GM18508 (cell line): ENCODE measurements around the gene CAMK2B.

ENCODE experiments used
- ATAC-seq: cut with Tn5 transposase; IDR thresholded peaks from one replicate; pipeline ENCODE4 v1.9.1; 2021; ENCODE audit warnings: moderate number of reproducible peaks; ENCODE audit not compliant: insufficient read depth, unreplicated experiment

The CAMK2B gene

DNA sequence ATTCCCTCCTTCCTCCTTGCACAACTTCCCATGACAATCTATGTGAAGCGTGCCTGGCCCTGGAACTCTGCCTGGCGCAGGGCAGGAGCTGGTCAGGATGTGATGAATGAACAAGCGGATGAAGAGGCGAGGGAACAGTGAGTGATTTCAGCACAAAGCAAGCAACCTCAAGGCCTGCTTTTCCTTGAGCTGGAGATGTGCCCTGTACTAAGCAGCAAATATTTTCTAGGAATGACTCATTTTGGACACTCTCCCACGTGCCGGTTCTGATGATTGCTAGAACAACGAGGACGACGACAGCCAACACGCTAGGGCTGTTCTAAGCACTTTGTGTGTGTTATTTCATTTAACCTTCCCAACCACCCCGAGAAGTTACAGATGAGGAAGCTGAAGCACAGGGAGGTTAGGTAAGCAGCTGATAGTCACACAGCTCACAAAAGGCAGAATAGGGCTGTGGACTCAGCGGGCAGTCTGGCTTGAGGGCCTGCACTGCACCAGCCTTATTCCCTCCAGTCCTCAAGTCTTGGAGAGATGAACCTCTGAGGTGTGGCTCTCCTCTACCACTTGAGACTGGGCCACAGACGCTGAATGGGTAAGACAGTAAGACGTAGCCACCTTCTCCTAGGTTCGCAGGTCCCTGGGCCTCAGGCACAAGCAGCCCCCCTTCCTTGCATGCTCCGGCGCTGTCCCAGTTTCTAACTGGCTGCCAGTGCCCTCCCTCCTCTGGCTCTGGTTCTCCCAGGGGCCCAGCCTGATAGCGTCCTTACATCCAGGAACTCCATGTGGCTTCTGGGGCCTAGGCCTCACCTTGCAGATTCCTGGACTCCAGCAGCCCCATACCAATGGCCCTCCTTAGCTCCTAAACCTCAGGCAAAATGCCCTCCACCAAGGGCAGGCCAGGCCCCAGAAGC is 65.6 kb downstream of the CAMK2B start:
- no peak for ATAC-seq

DNA sequence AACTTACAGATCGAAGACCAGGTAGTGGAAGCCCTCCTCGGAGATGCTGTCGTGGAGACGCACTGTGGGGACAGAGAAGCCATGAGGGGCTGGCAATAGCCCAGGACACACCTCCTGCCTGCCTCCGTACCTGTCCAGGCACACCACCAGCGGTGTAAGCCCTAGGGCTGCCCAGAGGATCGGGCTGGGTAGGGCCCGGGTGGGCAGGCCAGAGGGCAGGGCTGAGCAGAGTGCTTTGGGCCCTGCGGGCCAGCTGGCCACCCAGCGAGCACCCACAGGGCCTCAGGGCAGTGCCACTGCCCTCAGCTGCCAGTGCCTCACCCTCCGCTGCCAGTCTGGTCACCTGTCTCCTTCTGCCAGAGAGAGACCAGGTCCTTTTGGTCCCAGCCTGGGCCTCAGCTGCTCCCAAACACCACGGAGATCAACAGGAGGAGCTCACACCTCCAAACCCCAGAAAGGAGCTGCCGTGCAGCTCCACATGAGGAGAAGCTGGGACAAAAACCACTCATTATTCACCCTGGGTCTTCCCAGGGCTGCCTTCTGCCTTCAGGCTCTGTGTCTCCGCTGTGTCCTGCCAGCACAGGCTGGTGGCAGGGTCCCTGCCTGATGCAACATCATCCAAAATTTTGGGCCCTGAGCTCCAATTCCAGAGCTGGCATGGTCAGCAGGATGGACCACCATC is 66.4 kb downstream of the CAMK2B start:
- no peak for ATAC-seq

DNA sequence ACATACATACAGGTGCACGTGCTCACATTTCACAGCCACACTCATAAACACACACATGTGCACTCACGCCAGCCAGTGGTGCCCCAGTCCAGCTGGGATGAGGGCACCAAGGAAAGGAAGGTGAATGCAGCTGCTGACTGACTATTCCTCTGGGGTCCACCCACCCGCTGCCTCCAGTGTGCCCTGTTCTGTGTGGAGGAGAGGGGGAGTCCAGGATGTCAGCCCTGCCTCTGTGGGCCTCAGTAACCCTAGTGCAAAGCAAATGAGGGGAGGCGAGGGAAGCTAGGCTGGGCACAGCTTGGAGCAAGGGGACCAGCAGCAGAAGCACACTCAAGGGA is 67.0 kb downstream of the CAMK2B start:
- ATAC-seq, result no peak

DNA sequence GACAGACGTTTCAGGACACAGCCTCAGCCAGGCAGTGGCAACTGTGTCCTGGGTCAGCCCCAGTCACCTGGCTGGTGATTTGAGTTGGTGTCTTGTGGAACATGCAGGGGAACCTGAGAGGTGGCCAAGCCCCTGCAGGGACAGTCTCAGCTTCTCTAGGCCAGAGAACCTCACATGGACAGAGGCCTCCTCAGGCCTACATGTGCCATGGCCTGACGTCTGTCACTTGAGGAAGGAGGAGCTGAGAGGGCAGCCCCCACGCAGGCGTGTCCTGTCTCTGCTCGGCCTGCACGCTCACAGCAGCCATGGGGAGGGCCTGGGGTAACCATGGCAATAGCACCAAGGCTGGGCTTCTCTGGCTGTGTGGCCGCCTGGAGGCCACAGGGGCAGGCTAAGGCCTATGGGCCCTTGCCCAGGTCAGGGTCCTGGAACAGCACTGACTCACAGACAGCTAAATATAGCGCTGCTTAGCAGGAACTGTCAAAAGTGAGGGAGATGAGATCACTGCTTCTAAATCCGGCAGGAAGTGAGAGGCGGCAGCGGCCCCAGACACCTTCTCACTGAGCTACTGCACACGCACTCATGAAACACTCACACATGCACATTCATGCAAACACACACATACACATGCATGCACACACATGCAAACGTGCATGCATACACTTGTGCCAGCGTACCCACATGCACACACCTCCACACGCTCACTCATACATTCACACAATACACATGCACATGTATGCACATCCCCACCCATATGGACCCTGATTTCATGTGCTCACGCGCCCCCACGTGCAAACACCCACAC is 67.6 kb downstream of the CAMK2B start:
- peak; percentile 87 for ATAC-seq

DNA sequence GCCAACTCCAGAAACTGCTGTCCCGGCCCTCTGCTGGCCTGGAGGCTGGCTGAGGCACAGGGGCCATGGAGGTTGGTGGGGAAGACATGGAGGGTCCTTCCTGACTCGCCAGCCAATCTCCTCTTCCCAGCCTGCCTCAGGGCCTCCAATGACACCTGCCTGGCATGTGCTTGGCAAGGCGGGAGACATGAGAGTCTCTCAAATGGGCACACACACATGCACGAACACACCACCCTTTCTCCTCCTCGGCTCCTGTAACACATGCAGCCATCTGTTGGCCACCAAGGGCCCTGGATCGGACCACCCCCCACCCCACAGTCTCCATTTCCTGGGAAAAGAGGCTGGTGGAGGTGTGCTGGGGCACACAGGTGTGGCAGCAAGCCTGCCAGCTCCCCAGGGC is 68.2 kb downstream of the CAMK2B start:
- ATAC-seq, result no peak

DNA sequence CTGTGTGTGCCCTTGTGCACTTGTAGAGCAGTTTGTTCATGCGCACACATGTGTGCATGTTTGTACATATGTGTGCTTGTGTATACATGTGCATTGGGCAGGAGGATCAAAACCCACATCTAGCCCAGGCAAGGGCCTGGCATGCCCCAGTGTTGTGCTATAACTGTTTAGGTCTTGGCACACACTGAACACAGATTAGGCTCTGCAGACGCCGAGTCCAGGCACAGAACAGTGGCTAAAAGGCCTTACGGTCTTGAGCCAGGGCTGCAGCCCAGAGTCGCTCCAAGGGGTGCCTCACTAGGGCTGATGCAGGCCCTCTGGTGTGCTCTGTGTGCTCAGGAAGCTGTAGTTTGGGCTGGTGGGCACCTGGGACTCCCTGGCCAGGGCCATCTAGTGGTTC is 68.9 kb downstream of the CAMK2B start:
- no peak for ATAC-seq

DNA sequence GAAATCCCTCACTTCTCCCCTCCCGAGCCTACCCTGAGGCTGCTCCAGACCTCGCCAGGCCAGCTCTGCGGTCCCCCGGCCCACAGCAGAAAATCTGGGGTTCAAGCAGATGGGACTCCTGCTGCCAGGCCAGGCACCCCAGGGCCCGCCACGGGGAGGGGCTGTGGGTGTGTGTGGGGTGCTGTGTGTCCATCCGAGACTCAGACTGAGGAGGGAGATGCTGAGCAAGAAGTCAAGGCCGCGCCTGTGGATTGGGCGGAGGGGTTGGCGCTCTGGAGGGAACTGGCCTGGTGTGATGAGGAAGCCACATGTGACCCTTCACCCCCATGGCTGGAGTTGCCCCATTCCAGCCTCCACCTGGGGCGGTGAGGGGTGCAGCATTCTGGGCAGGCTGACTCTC is 73.5 kb downstream of the CAMK2B start:
- no peak for ATAC-seq

DNA sequence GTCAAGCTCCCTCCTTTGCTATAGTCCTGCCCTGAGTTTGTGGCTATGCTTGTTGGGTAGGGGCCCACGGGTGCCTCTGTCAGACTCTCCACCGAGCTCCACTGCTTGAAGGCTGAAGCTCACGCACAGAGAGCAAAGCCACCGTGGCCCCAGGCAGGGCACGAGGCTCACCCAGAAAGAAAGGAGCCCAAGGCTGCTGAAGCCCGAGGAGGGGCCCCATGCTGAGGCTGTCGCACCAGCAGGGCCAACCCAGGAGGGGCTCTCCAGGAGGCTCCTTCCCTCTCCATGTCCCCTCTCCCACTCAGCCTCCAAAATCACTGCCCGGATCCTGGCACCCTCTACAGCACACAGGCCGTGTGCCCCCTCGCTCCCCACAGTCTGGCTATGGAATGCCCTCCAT is 74.1 kb downstream of the CAMK2B start:
- no peak for ATAC-seq

DNA sequence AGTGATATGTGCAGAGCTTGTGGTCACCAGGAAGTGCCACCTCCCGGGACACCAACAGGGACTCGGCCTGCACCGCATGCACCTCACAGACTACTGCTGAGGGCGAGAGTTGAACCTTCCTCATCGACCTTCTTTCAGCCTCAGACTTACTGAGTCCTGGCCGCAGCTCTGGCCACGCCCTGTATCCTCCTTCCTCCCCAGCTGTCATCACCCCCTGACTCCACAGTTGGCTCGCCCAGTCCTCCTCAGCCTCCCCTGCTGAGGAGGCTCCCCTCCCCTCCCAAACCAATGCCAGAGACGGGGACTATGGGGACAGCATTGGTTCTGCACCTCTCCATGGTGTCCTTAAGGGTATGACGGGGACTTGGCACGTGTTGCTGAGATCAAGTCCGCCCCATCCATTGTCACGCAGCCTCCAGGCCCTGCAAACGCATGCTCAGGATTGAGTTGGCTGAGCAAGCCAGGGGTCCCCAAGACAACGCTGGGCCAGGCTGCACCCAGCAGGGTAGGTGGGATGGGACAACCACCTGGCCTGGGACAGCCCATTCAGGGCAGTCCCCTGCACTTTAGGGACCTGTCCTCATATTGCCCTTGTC is 75.7 kb downstream of the CAMK2B start:
- ATAC-seq, result no peak

DNA sequence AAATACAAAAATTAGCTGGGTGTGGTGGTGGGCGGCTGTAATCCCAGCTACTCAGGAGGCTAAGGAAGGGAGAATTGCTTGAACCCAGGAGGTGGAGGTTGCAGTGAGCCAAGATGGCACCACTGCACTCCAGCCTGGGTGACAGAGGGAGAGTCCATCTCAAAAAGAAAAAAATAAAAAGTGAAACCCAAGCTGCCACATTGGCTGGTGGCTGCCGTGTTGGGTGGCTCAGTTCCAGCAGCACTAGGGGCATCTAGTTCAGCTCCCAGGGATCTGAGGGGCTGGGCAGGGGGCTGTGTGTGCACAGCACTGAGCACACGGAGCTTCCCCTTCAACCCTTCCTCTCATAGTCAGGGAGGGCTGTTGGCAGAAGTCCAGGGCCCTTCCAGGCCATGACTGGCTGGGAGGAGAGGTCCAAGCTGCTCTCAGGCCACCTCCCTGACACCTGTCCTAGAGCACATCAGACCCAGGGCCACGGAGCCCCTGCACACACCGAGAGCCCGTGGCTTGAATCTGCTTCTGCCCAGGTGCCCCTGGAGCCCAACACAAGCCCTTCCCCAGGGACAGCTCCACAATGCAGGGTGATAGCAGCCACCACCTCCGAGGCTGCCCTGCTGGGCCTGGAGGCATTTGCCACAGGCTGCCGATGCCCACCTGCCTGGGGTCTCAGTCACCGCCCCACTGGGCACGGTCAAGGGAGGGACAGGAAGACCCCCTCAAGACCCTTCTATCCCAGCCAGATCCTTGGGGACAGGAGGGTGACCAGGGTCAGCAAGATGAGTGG is 77.3 kb downstream of the CAMK2B start:
- no peak for ATAC-seq

DNA sequence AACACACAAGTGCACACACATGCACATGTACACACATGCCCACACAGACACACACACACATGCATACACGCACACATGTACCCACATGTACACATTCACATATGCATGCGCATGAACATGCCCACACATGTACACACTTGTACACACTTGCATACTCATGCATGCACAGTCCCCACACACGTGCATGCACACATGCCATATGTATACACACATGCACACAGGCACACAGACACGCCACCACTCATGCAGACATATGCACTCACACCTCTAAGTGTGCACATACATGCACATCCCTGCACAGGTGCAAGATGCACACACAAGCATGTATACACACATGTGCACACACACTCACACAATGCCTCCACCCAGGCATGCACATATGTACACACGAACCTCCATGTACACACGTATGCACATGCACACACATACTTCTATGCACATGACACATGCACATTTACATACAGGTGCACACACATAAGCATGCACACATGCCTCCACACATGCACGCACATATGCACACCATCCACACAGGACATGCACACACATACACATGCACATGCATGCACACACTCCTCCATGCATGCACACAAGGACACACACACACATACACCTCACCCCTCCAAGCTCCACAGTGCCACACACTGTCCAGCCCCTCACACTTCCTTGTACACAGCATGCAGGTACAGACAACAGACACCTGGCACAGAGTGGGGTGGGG is 78.8 kb downstream of the CAMK2B start:
- ATAC-seq, result no peak

DNA sequence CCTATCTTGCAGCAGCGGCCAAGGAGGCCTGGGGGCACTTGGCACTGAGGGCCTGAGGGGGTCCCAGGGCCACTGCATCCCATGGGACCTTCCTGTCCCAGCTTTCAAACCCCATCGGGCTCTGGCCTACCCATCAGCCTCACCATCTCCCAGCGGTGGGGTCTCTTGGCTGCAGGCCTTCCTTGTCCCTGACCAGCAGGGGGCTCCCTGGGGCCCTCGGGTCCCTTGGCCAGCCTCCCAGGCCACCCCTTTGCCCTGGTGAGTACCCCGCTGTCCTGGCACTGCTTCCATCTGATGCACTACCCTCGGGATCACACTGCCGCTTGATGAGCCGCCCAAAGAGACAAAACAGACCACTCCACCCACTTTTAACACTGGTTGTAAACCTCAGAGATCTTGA is 81.1 kb downstream of the CAMK2B start:
- ATAC-seq, result no peak

DNA sequence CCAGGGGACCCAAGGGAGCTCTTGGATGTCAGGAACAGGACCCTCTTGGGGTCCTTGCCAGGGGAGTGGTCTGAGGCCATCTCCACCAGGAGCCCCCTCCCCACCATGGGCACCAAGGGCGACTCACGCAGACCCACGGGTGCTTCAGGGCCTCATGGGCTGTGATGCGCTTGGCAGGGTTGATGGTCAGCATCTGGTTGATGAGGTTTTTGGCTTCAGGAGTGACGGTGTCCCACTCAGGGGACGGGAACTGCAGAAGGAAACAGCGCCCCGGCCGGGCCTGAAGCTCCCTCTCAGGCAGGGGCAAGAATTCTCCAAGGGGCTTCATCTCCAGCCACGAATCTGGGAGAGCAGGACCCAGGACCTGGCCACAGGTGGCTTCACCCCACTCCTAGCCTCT is 83.3 kb downstream of the CAMK2B start:
- ATAC-seq, result no peak

DNA sequence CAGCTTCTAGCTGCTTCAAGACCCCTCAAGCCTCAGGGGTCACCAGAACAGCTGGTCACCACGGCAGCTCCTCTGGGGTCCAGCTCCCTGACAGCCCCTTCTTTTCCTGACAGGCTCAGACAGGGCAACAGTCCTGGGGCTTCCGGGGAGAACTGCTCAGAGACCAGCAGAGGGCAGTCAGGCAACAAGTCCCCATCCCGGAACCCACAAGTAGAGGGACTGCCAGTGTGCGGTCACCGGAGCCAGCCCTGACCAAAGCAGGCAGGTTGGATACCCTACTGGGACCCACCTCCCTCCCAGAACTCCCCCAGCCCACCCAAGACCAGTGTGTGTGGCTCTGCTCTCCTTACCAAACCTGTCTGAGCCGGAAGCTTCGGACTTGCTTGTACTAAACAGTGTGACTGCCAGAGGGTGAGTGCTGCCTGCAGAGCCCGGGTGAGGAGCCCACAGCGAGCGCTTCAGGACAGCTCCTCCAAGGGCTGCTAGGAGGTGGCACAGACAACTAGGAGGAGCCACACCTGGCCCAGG is 84.3 kb downstream of the CAMK2B start:
- ATAC-seq, result peak; percentile 53

DNA sequence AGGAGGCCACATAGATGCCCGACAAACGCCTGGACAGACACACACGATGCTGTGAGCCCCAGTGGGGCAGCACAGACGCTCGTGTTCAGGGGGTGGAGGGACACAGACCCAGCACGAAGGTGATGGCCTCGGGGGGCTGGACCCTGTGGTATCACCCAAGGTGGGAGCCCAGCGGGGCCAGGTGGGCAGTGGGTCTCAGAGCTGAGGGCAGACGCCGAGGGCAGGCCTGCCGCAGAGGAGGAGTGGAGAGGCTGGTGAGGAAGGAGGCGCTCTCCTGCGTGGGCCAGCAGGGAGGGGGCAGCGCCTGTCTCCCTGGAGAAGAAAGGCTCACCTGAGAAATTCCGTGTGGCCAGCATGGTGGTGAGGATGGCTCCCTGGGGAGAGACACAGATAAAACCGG is 85.0 kb downstream of the CAMK2B start:
- no peak for ATAC-seq

DNA sequence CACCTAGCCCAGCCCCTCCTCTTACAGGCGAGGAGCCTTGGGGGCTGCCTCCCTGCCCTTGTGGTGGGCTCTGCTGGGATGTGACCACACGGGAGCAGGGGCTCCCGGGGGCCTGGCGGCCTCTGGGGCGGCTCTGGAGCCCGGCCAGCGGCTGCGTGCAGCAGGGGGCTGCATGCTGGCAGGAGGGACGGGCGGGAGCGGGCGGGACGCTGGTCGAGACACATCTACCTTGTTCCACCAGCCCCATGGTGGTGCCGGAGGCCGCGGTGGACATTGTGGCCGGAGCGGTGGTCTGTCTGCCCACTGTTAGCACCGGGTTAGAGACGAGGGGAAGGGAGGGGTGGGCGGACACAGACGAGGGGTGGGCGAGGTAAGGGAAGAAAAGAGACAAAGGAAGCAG is 86.0 kb downstream of the CAMK2B start:
- no peak for ATAC-seq

DNA sequence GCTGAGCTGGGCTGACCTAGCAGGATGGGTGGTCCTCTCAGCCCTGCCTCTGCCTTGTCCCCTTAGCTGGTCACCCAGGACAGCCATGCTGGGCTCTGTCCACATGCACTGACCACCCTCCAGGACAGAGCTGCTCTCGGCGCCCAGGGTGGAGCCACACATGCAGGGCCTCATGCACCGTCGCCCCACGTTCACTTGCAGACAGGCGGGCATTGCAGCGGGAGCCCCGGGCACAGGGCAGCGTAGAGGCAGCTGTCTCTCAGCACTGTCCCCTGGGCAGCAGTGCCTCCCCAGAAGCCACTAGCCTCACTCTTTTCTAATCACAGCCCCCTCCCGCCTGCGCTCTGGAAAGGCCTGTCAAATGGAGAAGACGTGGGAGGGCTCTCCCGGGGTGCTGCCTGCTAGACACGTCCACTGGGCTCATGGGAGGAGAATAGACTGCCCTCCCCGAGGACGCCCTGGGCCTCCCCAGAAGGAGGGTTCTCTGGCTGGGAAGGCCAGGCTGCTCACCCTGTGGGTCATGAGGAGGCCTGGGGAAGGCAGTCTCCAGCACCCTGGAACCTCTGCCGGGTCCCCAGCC is 87.2 kb downstream of the CAMK2B start:
- ATAC-seq, result no peak

DNA sequence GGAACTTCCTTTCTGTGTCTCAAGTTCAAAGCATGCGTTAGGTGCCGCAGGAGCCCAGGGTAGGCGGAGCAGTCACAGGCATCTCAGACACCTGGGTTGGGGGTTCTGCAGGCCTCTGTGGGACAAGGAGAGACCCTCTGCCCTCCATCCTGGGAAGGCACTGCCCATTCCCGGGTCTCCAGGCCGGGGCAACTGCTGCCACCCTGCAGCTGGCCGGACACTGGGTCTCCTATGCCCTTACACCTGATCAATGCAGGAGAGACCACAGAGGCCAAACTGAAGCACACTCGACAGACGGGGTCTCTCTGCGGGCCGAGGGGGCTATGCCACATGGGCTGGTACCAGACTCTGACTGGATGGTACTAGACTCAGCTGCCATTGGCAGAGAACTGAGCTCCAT is 87.7 kb downstream of the CAMK2B start:
- no peak for ATAC-seq

DNA sequence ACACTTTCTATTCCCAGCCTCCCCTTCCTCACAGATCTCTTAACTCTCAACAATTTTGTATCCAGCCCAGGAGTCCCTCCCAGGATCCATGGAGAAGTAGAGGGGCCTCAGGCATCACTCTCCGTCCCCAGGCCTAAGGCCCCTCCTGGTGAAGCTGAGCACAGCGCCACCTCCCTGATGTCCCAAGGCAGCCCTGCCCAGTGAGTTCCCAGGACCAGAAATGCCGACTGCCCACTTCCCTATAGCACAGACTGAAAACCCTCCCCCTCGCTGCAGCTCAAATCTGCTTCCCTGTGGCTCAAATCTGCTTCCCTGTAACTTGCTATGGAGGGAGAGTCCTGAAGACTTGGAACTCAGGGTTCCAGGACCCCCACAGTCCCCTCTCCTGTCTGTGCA is 89.1 kb downstream of the CAMK2B start:
- ATAC-seq, result no peak
